Measurements from ENCODE around the gene SETD7.
A peak's percentile ranks its signal among the peaks of the same experiment; 100 is the strongest.

Gene SETD7

DNA sequence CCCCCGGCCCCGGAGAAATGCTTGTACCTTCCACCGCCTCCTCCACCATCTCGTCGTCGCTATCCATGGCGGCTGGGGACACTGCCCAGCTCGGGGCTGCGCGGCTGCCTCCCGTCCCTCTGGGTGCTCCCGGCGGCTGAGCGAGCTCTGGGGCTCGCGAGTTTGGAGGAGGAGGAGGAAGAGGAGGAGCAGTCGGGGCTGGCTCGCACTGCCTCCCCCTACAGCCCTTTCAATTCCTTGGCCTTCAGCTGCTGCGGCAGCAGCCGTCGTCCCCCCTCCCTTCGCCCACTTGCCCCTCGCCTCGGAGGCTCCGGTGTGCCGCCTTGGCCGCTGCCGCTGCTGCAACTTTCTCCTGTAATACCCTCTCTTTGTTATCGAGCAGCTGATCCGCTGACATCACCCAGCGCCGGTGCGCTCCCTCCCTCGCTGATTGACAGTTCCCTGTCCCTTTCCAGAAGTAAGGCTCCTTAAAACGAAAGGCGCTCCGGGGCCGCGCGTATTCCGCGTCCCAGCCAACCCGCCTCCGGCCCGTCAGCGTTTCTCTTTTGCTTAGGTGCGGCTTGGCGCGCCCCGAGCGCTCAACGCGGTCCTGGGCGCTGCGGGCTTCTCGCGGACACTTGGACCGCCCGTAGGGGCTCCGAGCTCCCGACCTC, at the start of gene SETD7:
Gene SETD7, minus strand, starts transcription at position 149 of the 653 bp plus-strand sequence. Its CDS starts 82 bp downstream, at position 67.
- Histone ChIP-seq H3K36me3 (ENCODE audit: insufficient read depth, low read length) (no peaks in the 10 kb centered on the region), H3K4me3 (peak within 1 kb of the TSS; percentile 94), H3K9me3 (ENCODE audit: low read depth, low read length) (no peaks in the 10 kb centered on the region), H3K9ac (ENCODE audit: insufficient read length) (peak within 1 kb of the TSS; percentile 90), H3K27ac (peak within 1 kb of the TSS; percentile 94)
- DNase-seq (ENCODE audit: low read depth, low spot score), result no peak
- TF ChIP-seq POLR2AphosphoS5 (IDR thresholded peaks at IDR 0.05; ENCODE audit: borderline replicate concordance, low read depth, low read length), result peak; percentile 78; the same call in 1 of the 2 replicates
- no peak for TF ChIP-seq EZH2 (IDR thresholded peaks at IDR 0.05)

DNA sequence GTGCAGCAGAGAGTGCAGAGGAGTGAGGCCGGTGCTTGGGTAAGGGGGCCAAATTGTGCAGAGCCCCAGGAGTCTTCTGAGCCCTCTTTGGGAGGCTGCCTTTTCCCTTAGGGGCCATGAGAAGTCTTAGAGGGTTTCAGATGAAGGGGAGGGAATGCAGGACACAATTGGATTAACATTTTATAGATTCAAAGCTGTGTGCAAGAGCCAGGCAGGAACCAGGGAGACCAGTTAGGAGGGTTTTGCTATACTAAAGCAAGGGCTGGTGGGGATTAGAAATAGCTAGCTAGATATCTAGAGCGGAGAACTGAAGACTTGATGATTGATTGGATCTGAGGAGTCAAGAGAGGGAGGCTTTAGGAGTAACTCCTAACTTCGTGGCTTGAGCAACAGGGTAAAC, 49.5 kb upstream of the SETD7 start:
- Histone ChIP-seq H3K4me3 (no peak overlapping the region), H3K36me3 (ENCODE audit: insufficient read depth, low read length) (no peaks in the 10 kb centered on the region), H3K9ac (ENCODE audit: insufficient read length) (no peak overlapping the region), H3K9me3 (ENCODE audit: low read depth, low read length) (no peaks in the 10 kb centered on the region), H3K27ac (no peak overlapping the region)
- DNase-seq (ENCODE audit: low read depth, low spot score), result no peak
- TF ChIP-seq EZH2 (IDR thresholded peaks at IDR 0.05) (no peak), FOXP2 (optimal IDR thresholded peaks at IDR 0.05; ENCODE audit: control extremely low read depth, extremely low read length, insufficient read depth) (no peak), POLR2AphosphoS5 (IDR thresholded peaks at IDR 0.05; ENCODE audit: borderline replicate concordance, low read depth, low read length) (no peak)

DNA sequence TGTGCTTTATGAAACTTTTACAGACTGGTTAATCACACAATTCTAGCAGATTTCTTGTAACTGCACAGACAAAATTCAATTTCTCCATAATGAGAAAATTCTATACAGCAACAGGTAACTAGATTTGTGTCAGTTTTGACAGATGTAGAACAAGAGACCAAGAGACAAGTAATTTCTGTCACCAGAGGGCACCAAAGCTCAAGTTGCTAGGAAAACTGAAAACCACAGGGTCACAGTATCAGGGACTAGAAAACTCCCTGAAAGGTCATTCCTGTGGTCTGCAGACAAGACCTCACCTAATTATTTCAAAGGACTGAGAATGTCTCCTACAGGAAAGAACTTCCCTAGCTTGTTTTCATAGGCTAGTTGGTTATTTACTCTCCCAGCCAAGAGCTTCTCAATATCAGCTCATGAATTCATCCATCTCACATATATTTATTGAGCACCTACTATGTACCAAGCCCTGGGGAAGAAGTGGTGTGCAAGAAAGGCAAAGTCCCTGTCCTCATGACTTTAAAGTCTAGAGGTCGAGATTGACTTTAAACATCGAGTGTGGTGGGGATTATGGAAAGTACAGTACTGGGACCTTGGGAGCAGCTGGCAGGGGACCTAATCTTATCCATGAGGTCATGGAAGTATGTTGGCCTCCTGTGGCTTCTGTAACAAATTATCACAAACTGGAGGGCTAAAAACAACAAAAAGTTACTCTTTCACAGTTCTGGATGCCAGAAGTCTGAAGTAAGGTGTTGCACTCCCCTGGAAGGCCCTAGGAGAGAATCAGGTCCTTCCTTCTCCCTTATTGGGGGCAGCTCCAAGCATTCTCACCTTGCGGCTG, 47.8 kb upstream of the SETD7 start:
- no peaks in the 10 kb centered on the region for H3K36me3 ChIP-seq (ENCODE audit: insufficient read depth, low read length)
- no peak overlapping the region for H3K9ac ChIP-seq (ENCODE audit: insufficient read length)
- H3K4me3 ChIP-seq, result no peak overlapping the region
- peak overlapping the region; percentile 48 for H3K27ac ChIP-seq
- TF ChIP-seq FOXP2 (optimal IDR thresholded peaks at IDR 0.05; ENCODE audit: control extremely low read depth, extremely low read length, insufficient read depth), result no peak
- no peak for TF ChIP-seq POLR2AphosphoS5 (IDR thresholded peaks at IDR 0.05; ENCODE audit: borderline replicate concordance, low read depth, low read length)
- no peak for DNase-seq (ENCODE audit: low read depth, low spot score)
- H3K9me3 ChIP-seq (ENCODE audit: low read depth, low read length), result no peaks in the 10 kb centered on the region

DNA sequence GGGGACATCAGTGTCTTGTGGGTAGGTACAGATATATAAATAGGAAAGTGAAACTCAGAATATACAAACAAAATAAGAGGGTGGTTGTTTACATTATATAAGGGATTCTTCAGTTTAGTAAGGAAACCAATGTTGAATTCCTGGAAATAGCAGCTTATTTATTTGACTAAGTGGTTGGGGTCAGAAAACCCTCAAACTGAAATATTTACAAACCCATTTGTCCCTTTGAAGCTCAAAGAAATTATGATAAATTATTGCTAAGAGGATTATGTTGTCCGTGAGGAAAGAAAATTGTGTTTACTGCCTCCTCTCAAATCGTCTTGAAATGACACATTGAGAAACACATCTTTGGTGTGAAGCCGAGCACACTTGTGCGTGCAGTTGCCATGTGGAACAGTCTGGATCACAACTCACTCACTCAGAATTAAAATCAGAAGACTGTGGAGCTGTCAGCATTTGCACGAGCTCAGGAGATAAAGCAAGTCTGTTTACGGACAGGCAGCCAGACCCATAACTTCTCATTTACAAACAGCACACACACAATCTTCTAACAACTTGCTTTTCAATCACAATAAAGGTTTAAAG, 46.8 kb upstream of the SETD7 start:
- Histone ChIP-seq H3K9ac (ENCODE audit: insufficient read length) (peak overlapping the region; percentile 40), H3K4me3 (no peak overlapping the region), H3K27ac (peak overlapping the region; percentile 48), H3K36me3 (ENCODE audit: insufficient read depth, low read length) (no peaks in the 10 kb centered on the region), H3K9me3 (ENCODE audit: low read depth, low read length) (no peaks in the 10 kb centered on the region)
- TF ChIP-seq POLR2AphosphoS5 (IDR thresholded peaks at IDR 0.05; ENCODE audit: borderline replicate concordance, low read depth, low read length) (no peak), FOXP2 (optimal IDR thresholded peaks at IDR 0.05; ENCODE audit: control extremely low read depth, extremely low read length, insufficient read depth) (no peak), EZH2 (IDR thresholded peaks at IDR 0.05) (no peak)
- no peak for DNase-seq (ENCODE audit: low read depth, low spot score)

DNA sequence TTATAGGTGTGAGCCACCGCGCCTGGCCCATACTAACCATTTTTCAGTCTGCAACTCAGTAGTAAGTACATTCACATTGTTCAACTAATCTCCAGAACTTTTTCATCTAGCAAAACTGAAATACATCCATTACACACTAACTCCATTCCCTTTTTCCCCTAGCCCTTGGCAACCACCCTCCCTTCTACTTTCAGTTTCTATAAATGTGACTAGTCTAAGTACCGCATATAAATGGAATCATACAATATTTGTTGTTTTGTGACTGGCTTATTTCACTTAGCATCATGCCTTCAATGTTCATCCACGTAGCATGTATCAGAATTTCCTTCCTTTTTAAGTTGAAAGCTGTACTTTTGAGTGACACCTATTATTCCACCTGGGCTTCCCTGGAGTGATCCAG, 44.6 kb upstream of the SETD7 start:
- TF ChIP-seq FOXP2 (optimal IDR thresholded peaks at IDR 0.05; ENCODE audit: control extremely low read depth, extremely low read length, insufficient read depth) (no peak), POLR2AphosphoS5 (IDR thresholded peaks at IDR 0.05; ENCODE audit: borderline replicate concordance, low read depth, low read length) (no peak), EZH2 (IDR thresholded peaks at IDR 0.05) (no peak)
- H3K9ac ChIP-seq (ENCODE audit: insufficient read length), result no peak overlapping the region
- H3K9me3 ChIP-seq (ENCODE audit: low read depth, low read length), result no peaks in the 10 kb centered on the region
- no peak overlapping the region for H3K27ac ChIP-seq
- no peak overlapping the region for H3K4me3 ChIP-seq
- no peak for DNase-seq (ENCODE audit: low read depth, low spot score)
- no peaks in the 10 kb centered on the region for H3K36me3 ChIP-seq (ENCODE audit: insufficient read depth, low read length)

DNA sequence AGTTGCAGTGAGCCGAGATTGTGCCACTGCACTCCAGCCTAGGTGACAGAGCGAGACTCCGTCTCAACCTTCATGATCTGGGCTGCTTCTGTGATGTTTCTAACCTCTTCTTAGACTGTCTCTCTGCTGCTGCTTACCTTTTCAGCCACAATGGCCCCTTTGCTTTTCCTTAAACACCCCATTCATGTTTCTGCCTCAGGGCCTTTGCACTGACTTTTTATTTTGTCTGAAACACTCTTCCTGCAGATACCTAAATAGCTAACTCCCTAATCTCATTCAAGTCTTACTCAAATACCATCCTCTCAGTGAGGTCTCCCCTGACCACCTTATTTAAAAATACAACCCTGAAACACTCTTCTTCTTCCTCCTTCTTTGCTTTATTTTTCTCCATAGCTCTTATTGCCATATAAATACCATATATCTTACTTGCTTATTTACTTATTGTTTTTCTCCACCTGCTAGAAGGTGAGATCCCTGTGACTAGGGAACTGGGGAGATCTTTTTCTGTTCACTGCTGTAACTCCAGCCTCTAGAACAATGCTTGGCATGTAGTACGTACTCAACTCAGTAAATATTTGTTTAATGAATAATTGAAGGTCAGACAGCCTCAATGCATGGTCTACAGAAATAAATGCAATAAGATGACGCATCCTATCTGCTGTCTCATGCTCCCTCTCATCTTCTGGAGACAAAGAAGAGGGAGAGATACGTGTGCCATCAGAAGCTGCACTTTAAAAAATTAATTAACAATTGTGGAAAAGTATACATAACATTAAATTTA, 43.8 kb upstream of the SETD7 start:
- no peak overlapping the region for H3K4me3 ChIP-seq
- H3K27ac ChIP-seq, result no peak overlapping the region
- TF ChIP-seq FOXP2 (optimal IDR thresholded peaks at IDR 0.05; ENCODE audit: control extremely low read depth, extremely low read length, insufficient read depth) (no peak), POLR2AphosphoS5 (IDR thresholded peaks at IDR 0.05; ENCODE audit: borderline replicate concordance, low read depth, low read length) (no peak), EZH2 (IDR thresholded peaks at IDR 0.05) (no peak)
- H3K9ac ChIP-seq (ENCODE audit: insufficient read length), result no peak overlapping the region
- H3K9me3 ChIP-seq (ENCODE audit: low read depth, low read length), result no peaks in the 10 kb centered on the region
- no peak for DNase-seq (ENCODE audit: low read depth, low spot score)
- no peaks in the 10 kb centered on the region for H3K36me3 ChIP-seq (ENCODE audit: insufficient read depth, low read length)

DNA sequence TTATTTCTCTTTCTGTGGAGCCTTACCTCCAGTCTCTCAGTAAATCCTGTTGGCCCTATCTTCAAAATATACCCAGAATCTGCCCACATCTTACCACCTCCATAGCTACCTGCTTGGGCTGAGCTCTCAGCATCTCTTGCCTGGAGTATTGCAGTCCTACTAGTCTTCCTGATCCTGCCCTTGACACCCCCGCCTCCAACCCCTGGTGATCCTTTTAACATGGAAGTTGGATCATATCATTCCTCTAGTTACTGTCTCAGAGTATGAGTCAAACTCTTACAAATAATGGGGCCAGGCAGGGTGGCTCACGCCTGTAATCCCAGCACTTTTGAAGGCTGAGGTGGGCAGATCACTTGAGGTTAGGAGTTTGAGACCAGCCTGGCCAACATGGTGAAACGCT, 43.1 kb upstream of the SETD7 start:
- TF ChIP-seq POLR2AphosphoS5 (IDR thresholded peaks at IDR 0.05; ENCODE audit: borderline replicate concordance, low read depth, low read length) (no peak), EZH2 (IDR thresholded peaks at IDR 0.05) (no peak), FOXP2 (optimal IDR thresholded peaks at IDR 0.05; ENCODE audit: control extremely low read depth, extremely low read length, insufficient read depth) (no peak)
- no peak overlapping the region for H3K4me3 ChIP-seq
- no peak for DNase-seq (ENCODE audit: low read depth, low spot score)
- H3K27ac ChIP-seq, result no peak overlapping the region
- H3K9me3 ChIP-seq (ENCODE audit: low read depth, low read length), result no peaks in the 10 kb centered on the region
- no peaks in the 10 kb centered on the region for H3K36me3 ChIP-seq (ENCODE audit: insufficient read depth, low read length)
- no peak overlapping the region for H3K9ac ChIP-seq (ENCODE audit: insufficient read length)
